Measurements from ENCODE around the gene SCUBE1. TPM values are rescaled to one million over a fixed set of nuclear protein-coding genes. Genes with fewer than 3 reads are reported as not detected.

Gene SCUBE1
- total RNA-seq, 4 donors from 2014 or later: 0.68 to 6.4 (median 1.7) TPM

- in situ Hi-C loops (cut with MboI; ENCODE audit: low pct_ligation_motif_present in 1 of 4, low pct_unique_long_range_greater_than_20kb in 1 of 4, low sequenced_read_pairs in 3 of 4): no loop called here
- 88% methylated on average over 12 of the region's 12 CpGs; no CpG with 5 or more reads in 1 of the 2 donors for WGBS, 2 donors (ENCODE audit: low coverage in 1 of 2)
- Histone ChIP-seq H3K27ac (peak overlapping the region in 1 of 4 donors; percentile 21), H3K4me1 (peaks cover 28 to 69% (median 60%) of the 10 kb centered on the region in 4 donors), H3K9me3 (no peaks in the 10 kb centered on the region), H3K36me3 (no peaks in the 10 kb centered on the region), H3K27me3 (no peaks in the 10 kb centered on the region), H3K4me3 (no peak overlapping the region)
- TF ChIP-seq POLR2A (IDR thresholded peaks at IDR 0.05) (no peak), EP300 (IDR thresholded peaks at IDR 0.05; ENCODE audit: low read depth) (no peak), CTCF (IDR thresholded peaks at IDR 0.05) (no peak), POLR2AphosphoS5 (IDR thresholded peaks at IDR 0.05) (no peak)
- intact Hi-C loops (cut with DNase I; ENCODE audit: low total_unique reads): no loop called here
- DNase-seq: no peak
Measured at GRCh38 chr22:43156413-43156812, 186.8 kb downstream of the SCUBE1 start.

GRCh38 chr22:43155789-43156188 lies 187.4 kb downstream of the SCUBE1 start:
- no peak for DNase-seq
- intact Hi-C loops (cut with DNase I; ENCODE audit: low total_unique reads): no loop called here
- H3K4me3 ChIP-seq: no peak overlapping the region
- peaks cover 28 to 72% (median 63%) of the 10 kb centered on the region in 4 donors for H3K4me1 ChIP-seq
- no peaks in the 10 kb centered on the region for H3K36me3 ChIP-seq
- H3K27ac ChIP-seq: no peak overlapping the region
- in situ Hi-C loops (cut with MboI; ENCODE audit: low pct_ligation_motif_present in 1 of 4, low pct_unique_long_range_greater_than_20kb in 1 of 4, low sequenced_read_pairs in 3 of 4): no loop called here
- H3K27me3 ChIP-seq: no peaks in the 10 kb centered on the region
- 80% methylated on average over 5 of the region's 5 CpGs; no CpG with 5 or more reads in 1 of the 2 donors for WGBS, 2 donors (ENCODE audit: low coverage in 1 of 2)
- H3K9me3 ChIP-seq: no peaks in the 10 kb centered on the region
- no peak for TF ChIP-seq EP300 (IDR thresholded peaks at IDR 0.05; ENCODE audit: low read depth)
- no peak for TF ChIP-seq CTCF (IDR thresholded peaks at IDR 0.05)
- TF ChIP-seq POLR2AphosphoS5 (IDR thresholded peaks at IDR 0.05): no peak
- no peak for TF ChIP-seq POLR2A (IDR thresholded peaks at IDR 0.05)

GRCh38 chr22:43154887-43155536 lies 188.2 kb downstream of the SCUBE1 start:
- Histone ChIP-seq H3K4me3 (no peak overlapping the region), H3K4me1 (peaks cover 24 to 71% (median 63%) of the 10 kb centered on the region in 4 donors), H3K9me3 (no peaks in the 10 kb centered on the region), H3K27ac (no peak overlapping the region), H3K27me3 (no peaks in the 10 kb centered on the region), H3K36me3 (no peaks in the 10 kb centered on the region)
- no peak for DNase-seq
- in situ Hi-C loops (cut with MboI; ENCODE audit: low pct_ligation_motif_present in 1 of 4, low pct_unique_long_range_greater_than_20kb in 1 of 4, low sequenced_read_pairs in 3 of 4): no loop called here
- intact Hi-C loops (cut with DNase I; ENCODE audit: low total_unique reads): no loop called here
- WGBS, 2 donors (ENCODE audit: low coverage in 1 of 2): 85% methylated on average over 25 of the region's 27 CpGs; no CpG with 5 or more reads in 1 of the 2 donors
- TF ChIP-seq POLR2AphosphoS5 (IDR thresholded peaks at IDR 0.05) (no peak), EP300 (IDR thresholded peaks at IDR 0.05; ENCODE audit: low read depth) (no peak), CTCF (IDR thresholded peaks at IDR 0.05) (no peak), POLR2A (IDR thresholded peaks at IDR 0.05) (no peak)

- Histone ChIP-seq H3K36me3 (no peaks in the 10 kb centered on the region), H3K27me3 (no peaks in the 10 kb centered on the region), H3K9me3 (no peaks in the 10 kb centered on the region), H3K4me3 (no peak overlapping the region), H3K27ac (peak overlapping the region in 1 of 4 donors; percentile 25), H3K4me1 (peaks cover 16 to 62% (median 53%) of the 10 kb centered on the region in 4 donors)
- no peak for DNase-seq
- WGBS, 2 donors (ENCODE audit: low coverage in 1 of 2): 67 to 68% methylated on average over 9 of the region's 9 CpGs
- in situ Hi-C loops (cut with MboI; ENCODE audit: low pct_ligation_motif_present in 1 of 4, low pct_unique_long_range_greater_than_20kb in 1 of 4, low sequenced_read_pairs in 3 of 4): no loop called here
- intact Hi-C loops (cut with DNase I; ENCODE audit: low total_unique reads): no loop called here
- TF ChIP-seq EP300 (IDR thresholded peaks at IDR 0.05; ENCODE audit: low read depth): no peak
- no peak for TF ChIP-seq POLR2A (IDR thresholded peaks at IDR 0.05)
- no peak for TF ChIP-seq POLR2AphosphoS5 (IDR thresholded peaks at IDR 0.05)
- no peak for TF ChIP-seq CTCF (IDR thresholded peaks at IDR 0.05)
Measured at GRCh38 chr22:43153899-43154298, 189.3 kb downstream of the SCUBE1 start.
